Sciatic nerve (tissue), 2 donors: ENCODE results near the gene KLB. TPM values are rescaled to one million over a fixed set of nuclear protein-coding genes. Genes with fewer than 3 reads are reported as not detected.
"Not testable (repeated sequence)": the region's sequence is repeated elsewhere in the genome, so short reads cannot be mapped to it uniquely, and the experiment has no call there.

Experiments
- ATAC-seq: fragments of 200-7000 bp; cut with Tn5 transposase; one replicate; pipeline ENCODE4 v1.9.1; 2020; ENCODE audit warnings: mild to moderate bottlenecking, moderate library complexity
- DNase-seq: peaks from one replicate; pipeline ENCODE4 v3.0.0-alpha.2; 2020; ENCODE audit warnings: low spot score
- intact Hi-C: fragments of 100-400 bp; cut with DNase I; formaldehyde crosslinking; loops from one replicate; pipeline ENCODE4 v1.14.2; 2022
- total RNA-seq: library from RNA; stranded (reverse); fragmentation: NEBNext Ultra II Directional; extraction: Animal tissue kit (Norgen Biotek cat#: 25700); gene quantifications from one replicate; pipeline ENCODE4 v1.2.1, GENCODE V29; 2021
- donor health status: DM: no; HTN: no; CAD: no.
- donor health status: DM: no; HTN: no; CAD: no.

KLB gene
- total RNA-seq, 1 donor from 2014 or later, result 1.2 TPM

GRCh38 chr4:39455486-39455885 is 48.8 kb downstream of the KLB start:
- intact Hi-C loops, result no loop called here
- DNase-seq, result no peak
- ATAC-seq, result no peak

DNA sequence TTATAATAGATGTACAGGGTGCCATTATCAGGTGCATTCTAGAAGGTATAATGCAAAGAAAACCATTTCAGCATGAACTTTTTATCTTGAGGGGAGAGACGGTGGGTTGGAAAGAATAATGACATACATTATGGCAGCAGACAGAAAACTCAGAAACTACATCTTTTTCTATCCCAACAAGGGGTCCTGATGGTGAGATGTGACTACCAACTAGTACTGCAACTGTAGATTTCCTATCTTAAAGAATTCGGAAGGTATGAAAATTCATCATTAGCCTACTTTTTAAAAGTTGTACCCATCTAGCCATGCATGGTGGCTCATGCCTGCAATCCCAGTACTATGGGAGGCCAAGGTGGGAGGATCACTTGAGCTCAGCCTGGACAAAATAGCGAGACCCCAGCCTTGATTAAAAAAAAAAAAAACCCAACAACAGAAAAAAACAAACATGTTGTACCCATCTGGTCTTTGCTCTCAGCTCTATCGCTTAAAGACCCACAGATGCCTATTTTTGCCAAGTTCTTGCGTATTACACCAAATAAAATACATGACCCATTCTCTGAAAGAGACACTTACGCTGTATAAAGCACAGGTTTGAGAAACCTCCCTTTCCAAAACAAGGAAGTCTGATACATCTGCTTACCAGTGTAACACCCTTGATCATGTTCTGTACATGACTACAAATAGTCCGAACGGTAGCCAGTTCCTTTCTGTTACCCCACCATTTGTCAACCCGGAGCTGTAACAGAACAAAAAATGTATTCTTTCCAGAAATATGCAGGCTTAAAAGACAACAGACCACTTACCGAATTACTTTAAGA is 50.4 kb downstream of the KLB start:
- intact Hi-C loops, result no loop called here
- DNase-seq (no peak), ATAC-seq (no peak)

DNA sequence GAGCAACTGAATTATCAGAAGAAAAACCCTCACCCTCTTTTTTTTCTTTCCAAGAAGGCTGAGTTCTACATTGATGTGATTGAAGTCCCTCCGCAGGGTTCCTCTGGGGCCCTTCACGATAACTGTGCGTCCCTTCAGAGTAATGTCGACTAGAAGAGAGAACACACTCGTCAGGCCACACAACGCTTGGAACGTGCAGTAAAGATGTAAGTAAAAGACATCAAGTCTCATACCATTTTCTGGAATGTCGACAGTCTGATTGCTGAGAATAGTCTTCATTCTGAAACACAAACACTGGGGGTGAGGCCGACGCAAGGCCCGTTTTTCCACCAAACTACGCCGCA is 51.4 kb downstream of the KLB start:
- DNase-seq, ATAC-seq, intact Hi-C loops: not testable (repeated sequence)

DNA sequence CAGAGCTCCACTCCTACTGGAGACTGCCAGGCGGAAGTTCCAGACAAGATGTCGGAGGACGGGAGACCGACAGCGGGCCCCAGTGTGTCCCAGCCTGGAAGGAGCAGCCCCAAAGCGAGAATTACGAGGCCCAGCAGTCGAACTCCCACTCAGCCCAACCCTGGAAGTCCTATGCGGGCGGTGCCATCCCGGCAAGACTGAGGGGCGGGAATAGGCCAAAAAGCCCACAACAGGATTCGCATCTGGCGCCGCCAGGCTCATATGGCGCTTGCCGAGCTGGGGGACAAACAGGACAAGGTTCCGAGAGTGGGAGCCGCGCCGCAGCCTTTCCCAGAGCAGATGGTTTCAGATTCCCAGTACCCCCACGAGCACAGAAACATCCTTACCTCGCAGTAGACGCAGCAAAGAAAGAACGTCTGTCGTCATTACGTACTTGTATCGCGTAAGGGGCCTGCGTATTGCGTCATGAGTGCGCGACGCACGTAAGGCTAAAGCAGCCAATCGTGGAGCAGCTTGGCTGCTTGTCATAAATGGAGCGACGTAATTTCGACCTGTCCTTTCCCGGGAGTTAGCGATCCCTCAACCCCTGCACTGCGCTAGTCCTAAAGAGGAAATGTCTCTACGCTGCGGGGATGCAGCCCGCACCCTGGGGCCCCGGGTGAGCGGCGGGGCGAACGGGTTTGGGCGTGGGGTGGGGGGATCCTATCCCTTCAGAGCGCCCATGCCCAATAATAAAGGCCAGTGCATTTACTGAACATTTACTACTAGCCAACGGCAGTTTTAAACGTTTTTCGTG is 52.0 kb downstream of the KLB start, which contains the start of the genes LIAS and RPL9:
Gene LIAS (plus strand): TSS at position 552 of the 796 bp plus-strand sequence. CDS start 62 bp downstream, at position 614.
Gene RPL9 (minus strand): TSS at position 418 of the 796 bp plus-strand sequence. CDS start 483 bp downstream, outside the sequence.
- peak; percentile 99 for ATAC-seq
- peak; percentile 98 for DNase-seq
- intact Hi-C loops, result no loop called here

DNA sequence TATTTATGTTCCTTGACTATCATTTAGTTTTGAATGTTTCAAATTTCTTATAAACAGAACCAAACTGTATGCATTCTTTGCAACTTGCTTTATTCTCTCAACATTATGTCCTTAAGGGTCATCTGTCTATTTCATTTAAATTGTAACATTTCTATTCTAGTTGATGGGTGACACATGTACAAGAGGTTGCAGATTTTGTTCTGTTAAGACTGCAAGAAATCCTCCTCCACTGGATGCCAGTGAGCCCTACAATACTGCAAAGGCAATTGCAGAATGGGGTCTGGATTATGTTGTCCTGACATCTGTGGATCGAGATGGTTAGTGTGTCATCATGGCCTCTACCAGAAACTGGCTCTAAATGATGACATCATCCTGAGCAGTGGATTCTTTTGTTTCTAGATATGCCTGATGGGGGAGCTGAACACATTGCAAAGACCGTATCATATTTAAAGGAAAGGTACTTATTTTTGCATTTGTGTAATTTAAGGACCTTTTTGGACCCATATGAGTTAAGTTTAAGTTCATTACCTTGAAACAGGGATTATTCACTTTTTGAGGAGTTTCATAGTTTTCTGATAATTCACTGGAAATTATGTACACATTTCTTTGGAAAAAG is 58.3 kb downstream of the KLB start:
- ATAC-seq (no peak), DNase-seq (no peak)
- intact Hi-C loops, result no loop called here

- ATAC-seq, result no peak
- intact Hi-C loops, result no loop called here
- no peak for DNase-seq
These were observed 60.0 kb downstream of the KLB start for GRCh38 chr4:39466747-39467146.

- intact Hi-C loops, result no loop called here
- DNase-seq (no peak), ATAC-seq (no peak)
These were observed 60.7 kb downstream of the KLB start for GRCh38 chr4:39467464-39467863.

DNA sequence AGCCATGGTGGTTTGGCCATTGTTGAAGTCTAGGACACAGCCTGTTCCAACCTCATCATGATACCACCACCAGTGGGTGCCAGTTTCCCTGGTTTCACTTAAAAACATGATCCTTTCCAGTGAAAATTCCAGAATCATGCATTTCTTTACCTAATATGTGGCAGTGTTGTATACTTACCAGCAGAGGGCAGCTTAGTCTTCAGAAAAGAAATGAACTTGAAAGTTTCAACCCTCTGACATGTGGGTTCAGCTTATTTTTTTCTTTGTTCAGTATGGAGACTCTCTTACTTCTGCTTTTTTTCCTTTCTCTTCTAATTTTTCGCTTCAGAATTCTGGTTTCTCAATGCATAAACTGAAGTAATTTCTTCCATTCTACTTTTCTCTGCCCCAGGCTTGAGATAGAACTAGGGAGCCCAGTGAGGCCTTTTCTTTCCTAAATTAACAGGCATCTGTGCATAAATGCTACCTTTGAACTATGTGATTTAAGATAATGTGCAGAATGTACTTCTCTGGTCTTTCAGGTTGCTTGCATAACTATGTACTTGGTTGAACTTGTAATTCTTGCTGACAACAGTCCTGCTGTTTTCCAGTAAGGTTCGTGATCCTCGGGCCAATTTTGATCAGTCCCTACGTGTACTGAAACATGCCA is 62.8 kb downstream of the KLB start:
- intact Hi-C loops, result no loop called here
- DNase-seq (no peak), ATAC-seq (peak; percentile 92)

DNA sequence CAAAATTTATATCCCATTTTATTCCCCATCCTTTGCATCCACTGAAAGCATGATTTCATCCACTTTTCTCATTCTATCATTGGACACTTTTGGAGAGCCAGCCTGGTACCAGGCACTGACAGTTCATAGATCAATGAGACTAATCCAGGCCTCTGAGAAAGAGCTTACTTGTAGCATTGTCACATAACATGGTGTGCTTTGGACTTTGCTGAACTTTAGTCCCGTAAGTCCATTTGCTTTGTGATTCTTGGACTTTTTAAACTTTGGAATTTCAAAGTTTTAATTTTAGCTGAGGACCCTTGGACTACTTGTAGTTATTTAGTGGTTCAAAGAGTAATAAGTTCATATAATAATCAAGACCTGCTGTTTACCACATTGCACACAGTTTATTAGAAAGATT is 63.7 kb downstream of the KLB start:
- no peak for DNase-seq
- ATAC-seq, result no peak
- intact Hi-C loops, result no loop called here

- no peak for ATAC-seq
- intact Hi-C loops, result no loop called here
These were observed 65.7 kb downstream of the KLB start for GRCh38 chr4:39472396-39472795.

DNA sequence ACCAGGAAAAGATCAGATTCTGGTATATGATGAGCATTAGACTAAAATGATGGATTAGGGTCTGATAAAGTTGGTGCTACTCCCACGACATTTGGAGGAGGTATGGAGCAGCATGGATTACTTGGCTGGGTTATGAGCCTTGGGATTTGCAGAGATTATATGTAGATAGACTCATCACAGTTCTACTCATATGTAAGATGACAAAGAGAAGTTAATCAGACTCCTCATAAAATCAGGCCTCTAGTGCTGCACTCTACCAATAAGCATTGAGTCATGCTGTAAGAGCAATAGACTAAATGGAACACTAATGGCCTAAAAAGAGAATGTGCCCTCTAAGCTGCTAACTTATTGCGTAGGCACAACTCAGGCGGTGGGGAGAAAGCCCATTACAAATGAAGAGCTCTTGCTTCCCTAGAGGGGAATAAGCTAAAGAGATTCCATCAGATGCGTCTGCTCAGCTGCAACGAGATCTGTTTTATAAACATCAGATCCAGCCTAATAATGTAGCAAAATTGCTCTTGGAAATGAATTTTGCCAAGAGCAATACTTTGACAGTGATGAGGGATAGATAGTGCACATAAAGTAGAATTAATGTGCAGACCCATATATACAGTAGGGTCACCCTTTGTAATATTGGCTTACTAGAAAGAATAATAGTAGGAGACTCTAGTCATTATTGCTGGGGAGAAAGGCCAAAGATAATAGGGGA is 69.6 kb downstream of the KLB start:
- intact Hi-C loops, result no loop called here
- ATAC-seq (peak; percentile 42), DNase-seq (no peak)

More at GRCh38 chr4:39472396-39472795, 65.7 kb downstream of the KLB start:
- DNase-seq, result no peak

- DNase-seq, result no peak
- intact Hi-C loops, result no loop called here
- no peak for ATAC-seq
These were observed 73.5 kb downstream of the KLB start for GRCh38 chr4:39480251-39480650.

- ATAC-seq (no peak), DNase-seq (no peak)
- intact Hi-C loops, result no loop called here
These were observed 74.4 kb downstream of the KLB start for GRCh38 chr4:39480902-39481695.

DNA sequence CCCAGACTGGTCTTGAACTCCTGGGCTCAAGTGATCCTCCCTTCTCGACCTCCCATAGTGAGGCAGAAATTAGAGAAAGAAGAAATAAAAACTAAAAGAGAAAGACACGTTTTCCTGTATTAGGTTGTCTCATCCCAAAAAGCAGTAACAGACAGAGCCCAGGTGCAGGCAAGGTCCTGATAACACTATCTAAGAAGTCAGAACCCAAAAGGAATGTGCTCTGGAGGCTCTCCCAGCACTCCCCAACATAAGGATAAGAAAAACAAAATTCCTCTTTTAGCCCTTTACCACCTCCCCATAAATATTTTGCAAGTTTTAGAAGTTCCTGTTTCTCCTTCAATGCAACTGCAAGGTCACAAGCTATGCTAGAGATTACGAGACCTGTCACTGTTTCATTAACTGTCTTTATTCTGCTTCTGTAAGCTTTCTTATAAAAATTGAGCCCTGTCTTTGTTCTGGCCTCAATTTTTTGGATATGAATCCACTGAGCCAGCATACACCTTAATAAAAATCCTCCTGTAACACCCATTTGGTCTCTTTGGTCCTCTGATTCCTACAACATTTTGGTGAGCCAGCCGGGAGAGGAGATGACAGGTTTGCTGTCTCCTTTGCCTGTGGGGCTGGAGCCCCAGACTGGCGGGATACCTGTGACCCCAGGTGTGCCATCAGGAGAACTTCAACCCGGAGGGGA is 78.0 kb downstream of the KLB start:
- no peak for DNase-seq
- intact Hi-C loops, result no loop called here
- no peak for ATAC-seq

- ATAC-seq (no peak), DNase-seq (no peak)
- intact Hi-C loops, result no loop called here
These were observed 79.6 kb downstream of the KLB start for GRCh38 chr4:39486221-39486804.

- no peak for DNase-seq
- intact Hi-C loops, result no loop called here
- no peak for ATAC-seq
These were observed 83.6 kb downstream of the KLB start for GRCh38 chr4:39490322-39490721.

DNA sequence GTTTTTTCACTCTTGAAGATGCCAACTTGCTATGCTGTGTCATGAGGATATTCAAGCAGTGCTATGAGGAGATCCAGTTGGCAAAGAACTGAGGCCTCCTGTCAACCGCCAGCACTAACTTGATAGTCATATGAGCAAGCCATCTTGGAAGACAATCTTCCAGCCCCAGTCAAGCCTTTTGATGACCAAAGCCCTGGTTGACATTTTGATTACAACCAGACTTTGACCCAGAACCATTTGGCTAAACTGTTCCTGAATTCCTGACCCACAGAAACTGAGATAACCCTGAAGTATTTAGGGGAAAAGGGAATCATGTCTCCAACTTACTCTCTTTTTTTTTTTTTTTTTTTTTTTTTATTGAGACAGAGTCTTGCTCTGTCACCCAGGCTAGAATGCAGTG is 87.6 kb downstream of the KLB start:
- ATAC-seq, result no peak
- intact Hi-C loops, result no loop called here
- DNase-seq, result no peak
